Measurements from ENCODE around the gene ABCC4. TPM values are rescaled to one million over a fixed set of nuclear protein-coding genes. Genes with fewer than 3 reads are reported as not detected.

Gene ABCC4
- total and polyA plus RNA-seq, 2 of the 13 experiments (the other 11 are each of a cell fraction or from before 2014, with no cell fraction given), result 4.2 to 11.3 TPM

DNA sequence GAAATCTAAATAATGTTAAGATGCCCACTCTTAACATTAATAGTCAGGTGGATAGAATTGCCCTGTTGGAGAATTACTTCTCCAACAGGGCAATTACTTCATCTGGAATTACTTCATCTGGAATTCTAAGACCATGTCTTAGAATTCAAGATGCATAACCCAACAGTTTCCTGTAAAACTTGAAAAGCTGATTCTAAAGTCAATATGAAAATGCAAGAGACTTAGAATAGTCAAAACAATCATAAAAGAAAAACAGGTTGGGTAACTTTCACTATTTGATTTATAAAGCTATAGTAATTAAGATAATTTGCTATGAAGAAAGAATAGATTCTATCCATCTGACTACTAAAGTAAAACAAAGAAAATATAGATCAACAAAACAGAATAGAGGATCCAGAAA is 75.2 kb downstream of the ABCC4 start:
- H2AFZ ChIP-seq (ENCODE audit: low read length), result no peak overlapping the region
- no peaks in the 10 kb centered on the region for H3K9me3 ChIP-seq (ENCODE audit: low read length)
- CTCF ChIA-PET (ENCODE audit: low intra/inter-chr PET ratio, low total read pairs), result no interaction called here
- no peaks in the 10 kb centered on the region for H4K20me1 ChIP-seq (ENCODE audit: insufficient read depth, low read length)
- H3K27ac ChIP-seq (ENCODE audit: extremely low read length, insufficient read depth, low read length), result no peak overlapping the region
- ATAC-seq (no peak), FAIRE-seq (no peak), DNase-seq (ENCODE audit: low spot score) (no peak)
- no peak overlapping the region for H3K4me3 ChIP-seq (replicated peaks in 1 of 3; ENCODE audit: insufficient read depth in 1 of 3, low read depth in 2 of 3, low read length in 3 of 3)
- POLR2A ChIA-PET, result no interaction called here
- H3K79me2 ChIP-seq (ENCODE audit: insufficient read depth, low read length), result no peaks in the 10 kb centered on the region
- in situ Hi-C loops (cut with HindIII; ENCODE audit: extremely low pct_ligation_motif_present, low pct_unique_long_range_greater_than_20kb), result no loop called here
- no peaks in the 10 kb centered on the region for H3K4me1 ChIP-seq (ENCODE audit: insufficient read depth, low read length)
- H3K36me3 ChIP-seq (replicated peaks in 1 of 2; ENCODE audit: control insufficient read depth in 1 of 2, insufficient read depth in 2 of 2, low read length in 2 of 2), result no peaks in the 10 kb centered on the region; a peak in 1 of 5 replicates
- TF ChIP-seq ZNF451 (CRISPR knock-in tag; IDR thresholded peaks at IDR 0.05), result no peak
- TF ChIP-seq, protein P1, sequence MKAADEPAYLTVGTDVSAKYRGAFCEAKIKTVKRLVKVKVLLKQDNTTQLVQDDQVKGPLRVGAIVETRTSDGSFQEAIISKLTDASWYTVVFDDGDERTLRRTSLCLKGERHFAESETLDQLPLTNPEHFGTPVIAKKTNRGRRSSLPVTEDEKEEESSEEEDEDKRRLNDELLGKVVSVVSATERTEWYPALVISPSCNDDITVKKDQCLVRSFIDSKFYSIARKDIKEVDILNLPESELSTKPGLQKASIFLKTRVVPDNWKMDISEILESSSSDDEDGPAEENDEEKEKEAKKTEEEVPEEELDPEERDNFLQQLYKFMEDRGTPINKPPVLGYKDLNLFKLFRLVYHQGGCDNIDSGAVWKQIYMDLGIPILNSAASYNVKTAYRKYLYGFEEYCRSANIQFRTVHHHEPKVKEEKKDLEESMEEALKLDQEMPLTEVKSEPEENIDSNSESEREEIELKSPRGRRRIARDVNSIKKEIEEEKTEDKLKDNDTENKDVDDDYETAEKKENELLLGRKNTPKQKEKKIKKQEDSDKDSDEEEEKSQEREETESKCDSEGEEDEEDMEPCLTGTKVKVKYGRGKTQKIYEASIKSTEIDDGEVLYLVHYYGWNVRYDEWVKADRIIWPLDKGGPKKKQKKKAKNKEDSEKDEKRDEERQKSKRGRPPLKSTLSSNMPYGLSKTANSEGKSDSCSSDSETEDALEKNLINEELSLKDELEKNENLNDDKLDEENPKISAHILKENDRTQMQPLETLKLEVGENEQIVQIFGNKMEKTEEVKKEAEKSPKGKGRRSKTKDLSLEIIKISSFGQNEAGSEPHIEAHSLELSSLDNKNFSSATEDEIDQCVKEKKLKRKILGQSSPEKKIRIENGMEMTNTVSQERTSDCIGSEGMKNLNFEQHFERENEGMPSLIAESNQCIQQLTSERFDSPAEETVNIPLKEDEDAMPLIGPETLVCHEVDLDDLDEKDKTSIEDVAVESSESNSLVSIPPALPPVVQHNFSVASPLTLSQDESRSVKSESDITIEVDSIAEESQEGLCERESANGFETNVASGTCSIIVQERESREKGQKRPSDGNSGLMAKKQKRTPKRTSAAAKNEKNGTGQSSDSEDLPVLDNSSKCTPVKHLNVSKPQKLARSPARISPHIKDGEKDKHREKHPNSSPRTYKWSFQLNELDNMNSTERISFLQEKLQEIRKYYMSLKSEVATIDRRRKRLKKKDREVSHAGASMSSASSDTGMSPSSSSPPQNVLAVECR (CRISPR knock-in tag; IDR thresholded peaks at IDR 0.05; ENCODE audit: borderline replicate concordance), result no peak
- no peak for TF ChIP-seq PCBP1 (IDR thresholded peaks at IDR 0.05; ENCODE audit: borderline replicate concordance, low read depth, low read length)
- TF ChIP-seq ZNF749 (CRISPR knock-in tag; IDR thresholded peaks at IDR 0.05; ENCODE audit: borderline replicate concordance), result no peak
- TF ChIP-seq ZNF768 (CRISPR knock-in tag; IDR thresholded peaks at IDR 0.05), result no peak
- no peak for TF ChIP-seq ZNF382 (CRISPR knock-in tag; IDR thresholded peaks at IDR 0.05; ENCODE audit: borderline replicate concordance)
- TF ChIP-seq ZNF251 (CRISPR knock-in tag; IDR thresholded peaks at IDR 0.05), result no peak
- TF ChIP-seq MXD3 (CRISPR knock-in tag; IDR thresholded peaks at IDR 0.05), result no peak
- TF ChIP-seq WIZ (CRISPR knock-in tag; IDR thresholded peaks at IDR 0.05), result no peak
- no peak for TF ChIP-seq XRCC5 (optimal IDR thresholded peaks at IDR 0.05; ENCODE audit: low read length)
- TF ChIP-seq SCMH1 (CRISPR knock-in tag; IDR thresholded peaks at IDR 0.05; ENCODE audit: borderline replicate concordance), result no peak
- no peak for TF ChIP-seq RARA (CRISPR knock-in tag; IDR thresholded peaks at IDR 0.05)
- TF ChIP-seq GATAD1 (CRISPR knock-in tag; IDR thresholded peaks at IDR 0.05), result no peak
- TF ChIP-seq ZNF598 (CRISPR knock-in tag; IDR thresholded peaks at IDR 0.05; ENCODE audit: borderline replicate concordance), result no peak
- no peak for TF ChIP-seq ZNF644 (CRISPR knock-in tag; IDR thresholded peaks at IDR 0.05; ENCODE audit: low read depth)
- TF ChIP-seq CBX5 (CRISPR knock-in tag; IDR thresholded peaks at IDR 0.05; ENCODE audit: borderline replicate concordance), result no peak
- BruUV-seq (replicated peaks), result no TSS peak
- intact Hi-C loops (cut with micrococcal nuclease; ENCODE audit: unreplicated experiment), result no loop called here
- no peak overlapping the region for H3K9ac ChIP-seq (ENCODE audit: insufficient read depth, low read depth, low read length)
- H3K4me2 ChIP-seq (ENCODE audit: low read depth, low read length), result no peak overlapping the region
- H3K27me3 ChIP-seq (ENCODE audit: control insufficient read depth in 1 of 2, insufficient read depth in 2 of 2, low read length in 2 of 2), result no peaks in the 10 kb centered on the region; a peak in 1 of 5 replicates

Data from HepG2 (cell line).